Stimulated activated naive CD8-positive, alpha-beta T cell treated with anti-CD3 and anti-CD28 coated beads, Interleukin-15, amount 100 ng/mL, for 72 hours (primary cell): ENCODE measurements around the gene ACTG2.

Experiments used
- ATAC-seq: fragments of 150-1000 bp; cut with Tn5 transposase; 2 replicates; pipeline ENCODE4 v1.10.0; 2021; ENCODE audit warnings: mild to moderate bottlenecking, moderate library complexity
- DNase-seq, 2 donors: peaks; one replicate each; pipeline ENCODE4 v3.0.0; 2021 to 2022
- H3K27ac Mint-ChIP-seq, 2 donors: one replicate each; pipeline ENCODE4 v1.8.0; 2022; ENCODE audit warnings: mild to moderate bottlenecking in 2 of 2, mixed read lengths in 2 of 2, moderate library complexity in 2 of 2
- H3K27me3 Mint-ChIP-seq: one replicate; pipeline ENCODE4 v1.8.0; 2022; ENCODE audit warnings: mixed read lengths
- H3K4me1 Mint-ChIP-seq: one replicate; pipeline ENCODE4 v1.8.0; 2022; ENCODE audit warnings: mild to moderate bottlenecking, mixed read lengths
- H3K4me3 Mint-ChIP-seq, 2 donors: one replicate each; pipeline ENCODE4 v1.8.0; 2022; ENCODE audit warnings: mild to moderate bottlenecking in 2 of 2, mixed read lengths in 2 of 2, moderate library complexity in 1 of 2
- H3K9me3 Mint-ChIP-seq, 2 donors: one replicate each; pipeline ENCODE4 v1.8.0; 2022; ENCODE audit warnings: mixed read lengths in 2 of 2

The ACTG2 gene

DNA sequence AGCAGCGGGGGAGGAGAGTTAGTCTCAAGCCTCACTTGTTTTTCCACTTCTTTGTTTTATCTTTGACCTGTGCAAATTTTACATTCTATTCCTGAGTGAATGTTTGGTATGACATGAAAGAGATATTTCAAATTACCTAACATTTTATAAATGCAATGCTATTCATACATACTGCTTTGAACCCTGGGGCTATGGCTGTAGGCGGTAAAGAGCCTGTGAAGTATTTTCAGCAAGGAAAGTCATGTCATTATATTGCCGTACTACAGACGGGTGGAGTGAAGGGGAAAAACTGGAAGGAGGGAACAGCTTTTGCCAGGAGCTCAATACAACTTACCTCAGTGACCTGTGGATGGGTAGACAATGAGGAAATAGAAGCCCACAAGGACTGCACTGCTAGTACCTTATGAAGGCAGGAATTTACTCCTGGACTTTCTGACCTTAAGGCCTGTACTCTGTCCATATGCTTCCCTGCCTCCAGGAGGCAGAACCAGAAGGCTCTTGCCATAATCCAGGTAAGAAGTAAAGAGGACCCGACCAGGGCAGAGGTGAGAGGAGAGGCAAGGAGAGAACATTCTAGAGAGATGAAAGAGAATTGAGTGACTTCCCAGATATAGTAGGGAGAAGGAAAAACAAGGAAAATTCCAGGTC is 63.5 kb downstream of the ACTG2 start:
- H3K27me3 Mint-ChIP-seq = no peaks in the 10 kb centered on the region
- peaks cover 40% of the 10 kb centered on the region for H3K4me1 Mint-ChIP-seq
- H3K27ac Mint-ChIP-seq = no peak overlapping the region
- no peak for ATAC-seq
- no peaks in the 10 kb centered on the region for H3K9me3 Mint-ChIP-seq
- no peak overlapping the region for H3K4me3 Mint-ChIP-seq
- no peak for DNase-seq

DNA sequence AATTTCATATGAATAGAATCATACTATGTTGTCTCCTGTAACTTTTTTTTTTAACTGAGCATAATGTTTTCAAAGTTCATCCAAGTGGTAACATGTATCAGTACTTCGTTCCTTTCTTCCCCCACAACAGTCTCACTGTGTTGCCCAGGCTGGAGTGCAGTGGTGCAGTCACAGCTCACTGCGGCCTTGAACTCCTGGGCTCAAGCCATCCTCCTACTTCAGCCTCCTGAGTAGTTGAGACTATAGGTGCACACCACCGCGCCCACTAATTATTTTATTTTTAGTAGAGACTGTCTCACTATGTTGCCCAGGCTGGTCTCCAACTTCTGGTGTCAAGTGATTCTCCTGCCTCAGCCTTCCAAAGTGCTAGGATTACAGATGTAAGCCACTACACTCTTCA is 68.5 kb downstream of the ACTG2 start:
- Mint-ChIP-seq H3K4me3 (no peak overlapping the region), H3K27ac (peak overlapping the region in 1 of 2 donors; percentile 70)

DNA sequence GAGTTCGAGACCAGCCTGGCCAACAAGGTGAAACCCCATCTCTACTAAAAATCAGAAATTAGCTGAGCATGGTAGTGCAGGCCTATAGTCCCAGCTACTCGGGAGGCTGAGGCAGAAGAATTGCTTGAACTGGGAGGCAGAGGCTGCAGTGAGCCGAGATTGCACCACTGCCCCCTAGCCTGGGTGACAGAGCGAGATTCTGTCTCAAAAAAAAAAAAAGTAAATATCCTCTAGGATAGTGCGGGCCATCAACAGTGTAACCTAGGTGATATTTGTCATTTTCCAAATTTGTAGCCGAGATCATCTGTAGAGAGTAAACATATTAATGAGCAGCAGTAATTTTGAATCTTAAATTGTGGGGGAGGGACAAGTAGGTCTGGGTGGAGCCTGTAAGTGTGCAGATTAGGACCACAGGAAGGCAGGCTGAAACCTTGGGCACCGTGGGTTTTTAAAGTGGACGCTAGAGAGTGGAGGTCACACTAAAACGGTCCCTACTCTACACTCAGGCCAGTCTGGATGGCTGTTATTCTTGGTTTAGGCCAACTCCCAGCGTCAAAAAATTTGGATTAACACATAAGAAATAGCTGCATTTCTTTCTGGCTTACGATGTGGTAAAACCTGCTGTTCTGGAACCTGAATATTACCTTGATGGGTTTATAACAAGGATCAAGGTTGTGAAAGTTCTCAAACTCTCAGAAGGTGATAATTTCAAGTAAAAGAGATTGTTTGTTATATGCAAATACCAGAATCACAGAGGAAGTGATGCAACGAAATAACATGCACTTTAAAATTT is 69.2 kb downstream of the ACTG2 start:
- peaks cover 5 to 11% of the 10 kb centered on the region in 2 donors for H3K9me3 Mint-ChIP-seq
- H3K27ac Mint-ChIP-seq = no peak overlapping the region
- H3K27me3 Mint-ChIP-seq = no peaks in the 10 kb centered on the region
- H3K4me1 Mint-ChIP-seq = peaks cover 44% of the 10 kb centered on the region
- no peak overlapping the region for H3K4me3 Mint-ChIP-seq
- DNase-seq (no peak), ATAC-seq (no peak)

More for the DNA sequence above, 68.5 kb downstream of the ACTG2 start:
- no peak for ATAC-seq
- H3K27me3 Mint-ChIP-seq = no peaks in the 10 kb centered on the region
- peaks cover 5 to 11% of the 10 kb centered on the region in 2 donors for H3K9me3 Mint-ChIP-seq
- peaks cover 52% of the 10 kb centered on the region for H3K4me1 Mint-ChIP-seq
- no peak for DNase-seq

DNA sequence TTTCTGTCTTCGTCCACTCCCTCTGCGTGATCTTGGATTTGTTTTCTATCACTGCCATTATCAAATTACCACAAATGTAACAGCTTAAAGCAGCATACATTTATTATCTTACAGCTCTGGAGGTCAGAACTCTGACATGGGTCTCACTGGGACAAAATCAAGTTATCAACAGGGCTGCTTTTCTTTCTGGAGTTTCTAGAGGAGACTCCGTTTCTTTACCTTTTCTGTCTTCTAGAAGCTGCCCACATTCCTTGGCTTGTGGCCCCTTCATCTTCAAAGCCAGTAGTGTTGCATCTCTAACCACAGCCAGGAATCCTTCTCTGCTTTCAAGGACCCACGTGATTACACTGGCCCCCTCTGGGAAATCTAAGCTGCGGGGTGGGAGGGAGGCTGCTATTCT is 70.0 kb downstream of the ACTG2 start:
- ATAC-seq = no peak
- DNase-seq = no peak
- Mint-ChIP-seq H3K9me3 (peaks cover 5 to 11% of the 10 kb centered on the region in 2 donors), H3K4me1 (peaks cover 45% of the 10 kb centered on the region), H3K27me3 (no peaks in the 10 kb centered on the region), H3K27ac (no peak overlapping the region), H3K4me3 (no peak overlapping the region)

DNA sequence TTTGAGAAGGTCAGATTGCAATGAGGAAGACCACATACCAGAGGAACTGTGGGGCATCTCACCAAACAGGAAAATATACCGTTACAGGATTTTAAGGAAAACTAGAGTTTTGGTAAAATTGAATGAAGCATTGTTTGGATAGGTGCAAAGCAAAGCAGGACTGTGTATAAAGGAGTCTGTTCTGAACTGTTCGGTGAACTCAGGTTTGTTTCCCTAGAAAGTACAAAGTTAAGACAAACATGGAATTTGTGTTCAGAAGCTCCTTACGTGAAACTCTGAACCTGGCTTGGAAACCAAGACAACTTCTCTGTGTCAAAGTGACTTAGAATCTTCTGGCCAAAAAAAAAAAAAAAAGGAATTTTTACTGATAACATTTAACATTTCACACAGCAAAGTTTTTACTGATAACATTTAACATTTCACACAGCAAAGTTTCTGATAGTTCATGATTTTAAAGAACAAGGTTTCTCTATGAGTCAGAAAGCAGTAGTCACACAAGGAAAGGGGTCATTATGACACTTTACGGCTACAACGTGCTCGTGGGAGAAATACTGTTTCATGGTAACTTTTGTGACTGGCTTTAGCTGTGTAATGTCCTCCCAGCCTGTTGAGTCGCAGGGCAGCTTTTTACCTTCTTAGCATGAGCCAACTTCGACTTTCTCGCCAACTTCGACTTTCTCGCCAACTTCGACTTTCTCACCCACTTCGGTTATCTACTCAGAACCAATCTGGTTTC is 70.7 kb downstream of the ACTG2 start:
- H3K27me3 Mint-ChIP-seq = no peaks in the 10 kb centered on the region
- DNase-seq (peak in 1 of 2 donors; percentile 45), ATAC-seq (peak; percentile 96)
- peaks cover 5 to 11% of the 10 kb centered on the region in 2 donors for H3K9me3 Mint-ChIP-seq
- peaks cover 49% of the 10 kb centered on the region for H3K4me1 Mint-ChIP-seq
- peak overlapping the region; percentile 19 to 30 for H3K4me3 Mint-ChIP-seq
- no peak overlapping the region for H3K27ac Mint-ChIP-seq

DNA sequence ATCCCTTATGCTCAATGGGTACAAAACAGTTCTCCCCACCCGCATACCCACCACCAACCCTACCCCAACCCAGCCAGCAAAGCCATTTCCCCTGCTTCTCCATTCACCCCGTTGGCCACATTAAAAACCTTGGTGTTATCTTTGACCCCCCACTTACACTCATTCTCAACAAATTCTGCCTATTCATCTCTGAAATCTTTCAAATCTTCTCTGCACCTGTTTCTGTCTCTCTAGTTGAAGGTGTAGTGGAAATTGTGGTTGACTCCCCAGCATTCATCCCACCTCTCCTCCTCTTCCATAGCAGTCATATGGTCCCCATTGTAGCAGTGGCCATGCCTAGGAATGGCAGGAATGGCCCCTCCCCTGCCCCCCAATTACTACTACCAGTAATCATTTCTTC is 71.4 kb downstream of the ACTG2 start:
- peaks cover 5 to 11% of the 10 kb centered on the region in 2 donors for H3K9me3 Mint-ChIP-seq
- H3K27ac Mint-ChIP-seq = peak overlapping the region in 1 of 2 donors; percentile 3
- ATAC-seq = peak; percentile 45
- H3K4me3 Mint-ChIP-seq = peak overlapping the region; percentile 19 to 30
- H3K4me1 Mint-ChIP-seq = peaks cover 49% of the 10 kb centered on the region
- no peaks in the 10 kb centered on the region for H3K27me3 Mint-ChIP-seq
- no peak for DNase-seq

DNA sequence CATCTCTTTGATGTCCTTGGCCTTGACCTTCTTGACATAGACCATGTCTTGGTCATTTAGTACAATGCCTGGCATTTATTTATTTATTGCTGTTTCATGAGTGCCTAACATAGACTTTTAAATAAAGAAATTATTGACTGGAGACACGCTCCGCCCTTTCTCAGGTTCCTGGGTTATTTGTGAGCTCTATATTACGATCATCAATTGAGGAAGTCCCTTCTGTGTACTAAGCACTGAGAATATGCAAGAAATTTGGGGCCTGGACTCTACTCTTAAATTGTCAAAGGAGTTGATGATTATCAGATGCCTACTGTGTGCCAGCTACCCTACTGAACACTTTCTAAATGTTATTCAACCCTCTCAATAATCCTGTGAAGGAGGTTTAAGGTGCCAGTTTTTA is 72.2 kb downstream of the ACTG2 start:
- Mint-ChIP-seq H3K27me3 (no peaks in the 10 kb centered on the region), H3K9me3 (peaks cover 5 to 11% of the 10 kb centered on the region in 2 donors), H3K4me1 (peaks cover 57% of the 10 kb centered on the region), H3K4me3 (no peak overlapping the region), H3K27ac (no peak overlapping the region)
- no peak for DNase-seq
- no peak for ATAC-seq

DNA sequence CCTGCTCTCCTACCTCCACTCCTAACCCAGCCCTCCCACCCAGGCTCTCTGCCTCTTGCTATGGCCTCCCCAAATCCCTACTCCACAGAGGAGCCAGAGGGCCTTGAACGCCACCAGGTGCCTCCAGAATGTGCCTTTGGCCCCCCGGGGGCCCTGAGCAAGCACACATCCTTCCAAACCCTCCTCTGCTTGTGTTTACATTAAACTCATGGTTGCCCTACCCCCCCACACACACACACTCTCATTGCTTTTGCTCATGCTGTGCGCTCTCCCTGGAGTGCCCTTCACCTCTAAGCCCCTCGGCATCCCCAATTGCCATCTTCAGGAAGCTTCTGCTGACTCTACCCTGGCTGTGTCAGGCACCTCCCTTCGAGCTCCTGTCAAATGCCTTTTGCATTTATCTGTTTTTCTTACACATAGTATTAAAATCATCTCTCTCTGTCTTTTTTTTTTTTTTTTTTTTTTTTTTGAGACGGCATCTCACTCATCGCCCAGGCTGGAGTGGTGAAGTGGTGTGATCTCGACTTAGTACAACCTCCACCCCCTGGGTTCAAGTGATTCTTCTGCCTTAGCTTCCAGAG is 75.6 kb downstream of the ACTG2 start:
- H3K4me3 Mint-ChIP-seq = no peak overlapping the region
- H3K9me3 Mint-ChIP-seq = no peaks in the 10 kb centered on the region
- DNase-seq = no peak
- ATAC-seq = no peak
- no peak overlapping the region for H3K27ac Mint-ChIP-seq
- no peaks in the 10 kb centered on the region for H3K27me3 Mint-ChIP-seq
- peaks cover 80% of the 10 kb centered on the region for H3K4me1 Mint-ChIP-seq

DNA sequence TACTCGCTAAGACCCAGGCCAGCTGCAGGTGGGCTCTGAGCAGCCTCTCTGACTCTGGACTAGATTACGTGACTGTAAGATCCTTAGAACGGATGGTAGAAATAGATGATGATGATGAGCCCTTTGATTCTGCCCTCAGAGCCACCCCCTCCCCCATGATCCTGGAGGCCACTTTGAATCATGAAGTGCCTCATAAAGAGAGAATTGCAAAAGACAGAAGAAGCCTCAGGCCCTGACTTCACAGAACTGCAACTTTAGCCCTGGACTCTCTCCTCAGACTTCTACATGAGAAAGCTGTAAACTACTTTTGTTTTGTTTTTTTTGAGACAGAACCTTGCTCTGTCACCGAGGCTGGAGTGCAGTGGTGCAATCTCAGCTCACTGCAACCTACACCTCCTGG is 76.5 kb downstream of the ACTG2 start:
- Mint-ChIP-seq H3K4me3 (no peak overlapping the region), H3K4me1 (peaks cover 74% of the 10 kb centered on the region), H3K27me3 (no peaks in the 10 kb centered on the region), H3K27ac (no peak overlapping the region), H3K9me3 (no peaks in the 10 kb centered on the region)
- no peak for ATAC-seq
- DNase-seq = no peak
